Measurements from ENCODE around the gene ACTR5. TPM values are rescaled to one million over a fixed set of nuclear protein-coding genes. Genes with fewer than 3 reads are reported as not detected.
A peak's percentile ranks its signal among the peaks of the same experiment; 100 is the strongest.

ACTR5 gene
- total and polyA plus RNA-seq, 2 donors (not counting 3 experiments of a cell fraction or from before 2014, with no cell fraction given) = 8.8 to 11.3 TPM

- no peak for TF ChIP-seq EZH2 (IDR thresholded peaks at IDR 0.05; ENCODE audit: borderline replicate concordance, low read depth, low read length, severe bottlenecking)
- no peak for TF ChIP-seq CTCF (IDR thresholded peaks at IDR 0.05; ENCODE audit: extremely low read depth in 1 of 2, insufficient read depth in 1 of 2, low read depth in 1 of 2, low read length in 2 of 2)
- TF ChIP-seq POLR2A (IDR thresholded peaks at IDR 0.05; ENCODE audit: low read depth, low read length) = no peak
- no peak for TF ChIP-seq GATA2 (IDR thresholded peaks at IDR 0.05; ENCODE audit: insufficient read depth, insufficient read length, low read depth, low read length)
- TF ChIP-seq MYC (IDR thresholded peaks at IDR 0.05; ENCODE audit: low read depth, low read length) = no peak
- no peak for TF ChIP-seq FOS (IDR thresholded peaks at IDR 0.05; ENCODE audit: borderline replicate concordance, insufficient read depth, low read length)
- TF ChIP-seq JUN (IDR thresholded peaks at IDR 0.05; ENCODE audit: borderline replicate concordance, insufficient read depth, insufficient read length, low read depth) = no peak
- no peak for TF ChIP-seq MAX (IDR thresholded peaks at IDR 0.05; ENCODE audit: insufficient read depth, insufficient read length)
- no peak for TF ChIP-seq POLR2AphosphoS5 (IDR thresholded peaks at IDR 0.05; ENCODE audit: insufficient read depth, low read depth, low read length)
- FAIRE-seq (no peak), DNase-seq (ENCODE audit: low read depth, low spot score) (no peak)
- dilution Hi-C loops (cut with MboI; ENCODE audit: extremely low pct_ligation_motif_present, low sequenced_read_pairs) (no loop called here), intact Hi-C loops (cut with micrococcal nuclease) (loop anchor here (1.0 to 5.0 kb wide), 5 partner anchors 16 to 300 kb away; partner anchors contain the start of genes DHX35 and PPP1R16B)
- peak overlapping the region in 2 of 3 experiments; percentile 5 to 86 for H3K4me3 ChIP-seq (replicated peaks in 1 of 3; ENCODE audit: insufficient read depth in 1 of 3, low read depth in 1 of 3, low read length in 3 of 3)
- POLR2A ChIA-PET = no interaction called here
- peaks cover 2% of the 10 kb centered on the region in 2 experiments for H3K36me3 ChIP-seq (ENCODE audit: control insufficient read depth in 2 of 2, extremely low read depth in 1 of 2, insufficient read depth in 2 of 2, low read length in 2 of 2)
- peaks cover 2% of the 10 kb centered on the region for H3K79me2 ChIP-seq (ENCODE audit: control insufficient read depth, insufficient read depth, low read length)
- H3K9me1 ChIP-seq (replicated peaks; ENCODE audit: control insufficient read depth, extremely low read depth, insufficient read depth, low read length) = no peaks in the 10 kb centered on the region
- peaks cover 1 to 2% of the 10 kb centered on the region in 2 experiments for H3K27me3 ChIP-seq (ENCODE audit: control insufficient read depth in 2 of 2, insufficient read depth in 2 of 2, low read length in 2 of 2)
- no peaks in the 10 kb centered on the region for H4K20me1 ChIP-seq (replicated peaks; ENCODE audit: control insufficient read depth, extremely low read depth, insufficient read depth, low read length)
- H3K4me1 ChIP-seq (ENCODE audit: control insufficient read depth, extremely low read depth, insufficient read depth, low read length) = peaks cover 6% of the 10 kb centered on the region
- CTCF ChIA-PET = interaction anchor here (0.8 to 2.6 kb wide), 3 partner anchors 17 to 178 kb away, joined by 3 to 8 read pairs (median 3); partner anchors contain the start of gene FAM83D
- H3K9ac ChIP-seq (replicated peaks; ENCODE audit: extremely low read depth, insufficient read depth, low read length) = no peak overlapping the region
- no TSS peak for BruUV-seq (replicated peaks)
- peak overlapping the region; percentile 11 for H3K4me2 ChIP-seq (ENCODE audit: insufficient read depth, low read length)
- no peaks in the 10 kb centered on the region for H3K9me3 ChIP-seq (replicated peaks; ENCODE audit: control insufficient read depth, insufficient read depth, low read length)
- no peak overlapping the region for H3K27ac ChIP-seq (ENCODE audit: insufficient read depth, low read depth, low read length)
- peak overlapping the region; percentile 46 for H2AFZ ChIP-seq (ENCODE audit: low read depth, low read length)
Observed at GRCh38 chr20:38747495-38748096, 664 bp upstream of the ACTR5 start.
